Measurements from ENCODE around the gene SOX10. TPM values are rescaled to one million over a fixed set of nuclear protein-coding genes. Genes with fewer than 3 reads are reported as not detected.

The SOX10 gene
- total and polyA plus RNA-seq, 9 of the 15 experiments (the other 6 are each of a cell fraction or from before 2014, with no cell fraction given): not detected

DNA sequence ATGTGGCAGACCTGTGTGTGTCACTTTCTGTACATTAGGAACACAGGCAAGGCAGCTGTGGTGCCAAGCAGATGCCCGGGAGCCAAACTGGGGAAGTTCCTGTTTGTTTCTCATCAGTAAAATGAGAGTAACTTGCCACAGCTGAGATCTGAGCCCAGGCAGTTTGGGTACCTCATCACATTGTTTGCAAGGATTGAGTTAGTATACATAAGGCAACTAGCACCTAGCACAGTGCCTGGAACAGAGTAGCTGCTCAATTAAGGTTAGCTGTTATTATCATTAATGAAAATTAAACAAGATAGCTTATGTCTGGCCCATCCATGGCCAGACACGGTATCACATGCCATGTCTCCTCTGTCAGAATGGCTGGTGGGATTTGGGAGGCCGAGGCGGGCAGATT is 7.8 kb downstream of the SOX10 start:
- intact Hi-C loops (cut with micrococcal nuclease): no loop called here
- peaks cover 0 to 5% of the 10 kb centered on the region in 2 experiments; a peak in 2 of 5 replicates for H3K4me1 ChIP-seq (replicated peaks in 1 of 2; ENCODE audit: control insufficient read depth in 2 of 2, insufficient read depth in 2 of 2, low read length in 2 of 2)
- H3K27ac ChIP-seq (ENCODE audit: extremely low read depth, low read depth, low read length): no peak overlapping the region
- H3K9me3 ChIP-seq (replicated peaks; ENCODE audit: control insufficient read depth, insufficient read depth, low read depth, low read length): no peaks in the 10 kb centered on the region
- POLR2A ChIA-PET: no interaction called here
- H3K36me3 ChIP-seq (ENCODE audit: control insufficient read depth, insufficient read depth, low read length): no peaks in the 10 kb centered on the region
- FAIRE-seq (no peak), ATAC-seq (no peak), DNase-seq (ENCODE audit: extremely low read depth in 1 of 4, low spot score in 3 of 4) (no peak)
- no peaks in the 10 kb centered on the region for H3K27me3 ChIP-seq (ENCODE audit: control insufficient read depth in 2 of 2, insufficient read depth in 2 of 2, low read length in 2 of 2)
- in situ Hi-C loops (cut with MboI): loop anchor here (10.0 kb wide), 1 partner anchor 432 kb away; no protein-coding TSS in a partner anchor
- H2AFZ ChIP-seq (ENCODE audit: low read depth, low read length): no peak overlapping the region
- WGBS (ENCODE audit: insufficient coverage, low coverage, missing lambda C conversion rate): 79% methylated on average over 4 of the region's 4 CpGs
- no peaks in the 10 kb centered on the region for H3K9me1 ChIP-seq (ENCODE audit: control insufficient read depth, insufficient read depth, low read length)
- BruUV-seq (replicated peaks): no TSS peak
- H3K9ac ChIP-seq (ENCODE audit: insufficient read depth in 1 of 2, low read depth in 2 of 2, low read length in 2 of 2): no peak overlapping the region
- H3K79me2 ChIP-seq (ENCODE audit: control insufficient read depth, insufficient read depth, low read length): no peaks in the 10 kb centered on the region
- no peaks in the 10 kb centered on the region for H4K20me1 ChIP-seq (replicated peaks; ENCODE audit: control insufficient read depth, insufficient read depth, low read length)
- H3K4me3 ChIP-seq: no peak overlapping the region
- CTCF ChIA-PET (ENCODE audit: low intra/inter-chr PET ratio): interaction anchor here (0.6 kb wide), 1 partner anchor 46 kb away, joined by 3 read pairs; no protein-coding TSS in a partner anchor
- no peak overlapping the region for H3K4me2 ChIP-seq (ENCODE audit: insufficient read depth, low read length)
- no peak for TF ChIP-seq ZNF551 (CRISPR knock-in tag; IDR thresholded peaks at IDR 0.05)
- TF ChIP-seq HDAC8 (tag; IDR thresholded peaks at IDR 0.05): no peak
- TF ChIP-seq, protein P1, sequence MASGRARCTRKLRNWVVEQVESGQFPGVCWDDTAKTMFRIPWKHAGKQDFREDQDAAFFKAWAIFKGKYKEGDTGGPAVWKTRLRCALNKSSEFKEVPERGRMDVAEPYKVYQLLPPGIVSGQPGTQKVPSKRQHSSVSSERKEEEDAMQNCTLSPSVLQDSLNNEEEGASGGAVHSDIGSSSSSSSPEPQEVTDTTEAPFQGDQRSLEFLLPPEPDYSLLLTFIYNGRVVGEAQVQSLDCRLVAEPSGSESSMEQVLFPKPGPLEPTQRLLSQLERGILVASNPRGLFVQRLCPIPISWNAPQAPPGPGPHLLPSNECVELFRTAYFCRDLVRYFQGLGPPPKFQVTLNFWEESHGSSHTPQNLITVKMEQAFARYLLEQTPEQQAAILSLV (tag; IDR thresholded peaks at IDR 0.05): no peak
- no peak for TF ChIP-seq NRF1 (conservative IDR thresholded peaks at IDR 0.05 in 1 of 2, IDR thresholded peaks at IDR 0.05 in 1 of 2)
- no peak for TF ChIP-seq CHD7 (IDR thresholded peaks at IDR 0.05; ENCODE audit: low read depth, low read length)
- no peak for TF ChIP-seq TCFL5 (CRISPR knock-in tag; conservative IDR thresholded peaks at IDR 0.05)
- no peak for TF ChIP-seq TRIM28 (IDR thresholded peaks at IDR 0.05)
- TF ChIP-seq ZNF785 (CRISPR knock-in tag; IDR thresholded peaks at IDR 0.05): no peak
- TF ChIP-seq, protein P2, sequence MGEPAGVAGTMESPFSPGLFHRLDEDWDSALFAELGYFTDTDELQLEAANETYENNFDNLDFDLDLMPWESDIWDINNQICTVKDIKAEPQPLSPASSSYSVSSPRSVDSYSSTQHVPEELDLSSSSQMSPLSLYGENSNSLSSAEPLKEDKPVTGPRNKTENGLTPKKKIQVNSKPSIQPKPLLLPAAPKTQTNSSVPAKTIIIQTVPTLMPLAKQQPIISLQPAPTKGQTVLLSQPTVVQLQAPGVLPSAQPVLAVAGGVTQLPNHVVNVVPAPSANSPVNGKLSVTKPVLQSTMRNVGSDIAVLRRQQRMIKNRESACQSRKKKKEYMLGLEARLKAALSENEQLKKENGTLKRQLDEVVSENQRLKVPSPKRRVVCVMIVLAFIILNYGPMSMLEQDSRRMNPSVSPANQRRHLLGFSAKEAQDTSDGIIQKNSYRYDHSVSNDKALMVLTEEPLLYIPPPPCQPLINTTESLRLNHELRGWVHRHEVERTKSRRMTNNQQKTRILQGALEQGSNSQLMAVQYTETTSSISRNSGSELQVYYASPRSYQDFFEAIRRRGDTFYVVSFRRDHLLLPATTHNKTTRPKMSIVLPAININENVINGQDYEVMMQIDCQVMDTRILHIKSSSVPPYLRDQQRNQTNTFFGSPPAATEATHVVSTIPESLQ (CRISPR knock-in tag; IDR thresholded peaks at IDR 0.05): no peak
